Measurements from ENCODE around the gene PRUNE2. TPM values are rescaled to one million over a fixed set of nuclear protein-coding genes. Genes with fewer than 3 reads are reported as not detected.

Gene PRUNE2
- total RNA-seq, 2 experiments from 2014 or later, result not detected

DNA sequence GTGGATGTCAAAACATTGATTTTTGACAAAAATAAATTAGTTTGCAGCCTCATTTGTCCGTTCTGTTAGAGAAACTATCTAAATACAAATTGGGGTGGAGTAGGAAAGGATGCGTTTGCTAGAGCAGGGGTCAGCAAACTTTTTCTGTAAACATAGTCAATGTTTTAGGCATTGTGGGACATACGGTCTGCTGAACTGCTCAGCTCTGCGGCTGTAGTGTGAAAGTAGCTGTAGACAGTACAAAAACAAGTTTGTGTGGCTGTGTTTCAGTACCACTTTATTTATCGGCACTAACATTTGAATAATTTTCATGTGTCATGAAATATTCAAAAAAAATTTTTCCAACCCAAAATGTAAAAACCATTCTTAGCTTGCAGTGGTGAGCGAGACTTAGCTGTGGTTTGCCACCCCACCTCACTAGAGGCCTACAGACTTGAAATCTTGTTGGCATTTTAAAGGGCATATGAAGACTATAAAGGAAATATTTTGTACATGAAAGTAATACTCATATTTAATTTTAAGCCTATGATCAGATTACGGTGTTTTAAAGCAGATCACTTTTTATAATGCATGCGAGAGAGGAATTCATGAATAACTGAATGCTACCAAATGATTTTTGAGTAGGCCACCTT, 292.6 kb downstream of the PRUNE2 start:
- no peaks in the 10 kb centered on the region for H3K36me3 Mint-ChIP-seq (ENCODE audit: low read depth)
- Histone ChIP-seq H3K4me1 (ENCODE audit: insufficient read depth, low read length) (peaks cover 3% of the 10 kb centered on the region), H3K27me3 (ENCODE audit: control insufficient read depth in 1 of 2, insufficient read depth in 2 of 2, low read length in 2 of 2) (peaks cover 0 to 2% of the 10 kb centered on the region in 2 experiments), H3K9me3 (ENCODE audit: control insufficient read depth in 1 of 2, insufficient read depth in 1 of 2, low read length in 2 of 2) (no peaks in the 10 kb centered on the region), H3K27ac (ENCODE audit: low read depth in 1 of 2, low read length in 2 of 2) (no peak overlapping the region), H3K36me3 (ENCODE audit: insufficient read depth, low read length) (no peaks in the 10 kb centered on the region), H3K4me3 (ENCODE audit: low read length) (no peak overlapping the region)
- H3K4me3 Mint-ChIP-seq, result no peak overlapping the region
- H3K4me1 Mint-ChIP-seq (ENCODE audit: low read depth), result no peaks in the 10 kb centered on the region
- peaks cover 11% of the 10 kb centered on the region for H3K27me3 Mint-ChIP-seq
- ChIA-PET POLR2A (no interaction called here), CTCF (interaction anchor here (1.0 kb wide), 1 partner anchor 115 kb away, joined by 3 read pairs; no protein-coding TSS in a partner anchor)
- no peak overlapping the region for H3K27ac Mint-ChIP-seq
- no peak for DNase-seq
- no peak for ATAC-seq (ENCODE audit: poor library complexity)
- intact Hi-C loops (cut with DNase I, micrococcal nuclease), result no loop called here
- no peaks in the 10 kb centered on the region for H3K9me3 Mint-ChIP-seq
- TF ChIP-seq, protein P1, sequence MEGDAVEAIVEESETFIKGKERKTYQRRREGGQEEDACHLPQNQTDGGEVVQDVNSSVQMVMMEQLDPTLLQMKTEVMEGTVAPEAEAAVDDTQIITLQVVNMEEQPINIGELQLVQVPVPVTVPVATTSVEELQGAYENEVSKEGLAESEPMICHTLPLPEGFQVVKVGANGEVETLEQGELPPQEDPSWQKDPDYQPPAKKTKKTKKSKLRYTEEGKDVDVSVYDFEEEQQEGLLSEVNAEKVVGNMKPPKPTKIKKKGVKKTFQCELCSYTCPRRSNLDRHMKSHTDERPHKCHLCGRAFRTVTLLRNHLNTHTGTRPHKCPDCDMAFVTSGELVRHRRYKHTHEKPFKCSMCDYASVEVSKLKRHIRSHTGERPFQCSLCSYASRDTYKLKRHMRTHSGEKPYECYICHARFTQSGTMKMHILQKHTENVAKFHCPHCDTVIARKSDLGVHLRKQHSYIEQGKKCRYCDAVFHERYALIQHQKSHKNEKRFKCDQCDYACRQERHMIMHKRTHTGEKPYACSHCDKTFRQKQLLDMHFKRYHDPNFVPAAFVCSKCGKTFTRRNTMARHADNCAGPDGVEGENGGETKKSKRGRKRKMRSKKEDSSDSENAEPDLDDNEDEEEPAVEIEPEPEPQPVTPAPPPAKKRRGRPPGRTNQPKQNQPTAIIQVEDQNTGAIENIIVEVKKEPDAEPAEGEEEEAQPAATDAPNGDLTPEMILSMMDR (IDR thresholded peaks at IDR 0.05), result no peak

DNA sequence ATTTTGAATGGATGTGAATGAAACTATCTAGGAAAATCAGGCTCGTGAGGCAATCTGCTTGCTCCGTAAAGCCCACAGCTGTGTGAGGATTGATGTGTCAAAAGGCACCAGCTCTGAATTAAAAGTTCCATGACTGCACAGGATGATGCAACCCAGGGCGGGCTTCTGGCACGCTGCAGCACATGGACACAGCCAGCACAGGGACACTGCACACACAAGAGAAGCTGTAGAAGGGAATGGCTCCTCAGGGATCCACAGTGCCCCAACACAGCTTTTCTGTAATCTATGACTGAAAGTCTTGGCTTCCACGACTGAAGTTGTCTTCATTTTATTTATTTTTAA, 295.9 kb downstream of the PRUNE2 start:
- Mint-ChIP-seq H3K4me3 (no peak overlapping the region), H3K9me3 (no peaks in the 10 kb centered on the region), H3K27me3 (peaks cover 6% of the 10 kb centered on the region), H3K36me3 (ENCODE audit: low read depth) (no peaks in the 10 kb centered on the region), H3K4me1 (ENCODE audit: low read depth) (no peaks in the 10 kb centered on the region), H3K27ac (no peak overlapping the region)
- DNase-seq (peak in 2 of 14 experiments; percentile 31 to 38), ATAC-seq (ENCODE audit: poor library complexity) (no peak)
- TF ChIP-seq, protein P1 (IDR thresholded peaks at IDR 0.05), result no peak
- Histone ChIP-seq H3K9me3 (ENCODE audit: control insufficient read depth in 1 of 2, insufficient read depth in 1 of 2, low read length in 2 of 2) (no peaks in the 10 kb centered on the region), H3K36me3 (ENCODE audit: insufficient read depth, low read length) (no peaks in the 10 kb centered on the region), H3K27ac (ENCODE audit: low read depth in 1 of 2, low read length in 2 of 2) (no peak overlapping the region), H3K4me3 (ENCODE audit: low read length) (no peak overlapping the region), H3K4me1 (ENCODE audit: insufficient read depth, low read length) (no peaks in the 10 kb centered on the region), H3K27me3 (ENCODE audit: control insufficient read depth in 1 of 2, insufficient read depth in 2 of 2, low read length in 2 of 2) (no peaks in the 10 kb centered on the region)
- ChIA-PET POLR2A (no interaction called here), CTCF (no interaction called here)
- intact Hi-C loops (cut with DNase I, micrococcal nuclease), result no loop called here

DNA sequence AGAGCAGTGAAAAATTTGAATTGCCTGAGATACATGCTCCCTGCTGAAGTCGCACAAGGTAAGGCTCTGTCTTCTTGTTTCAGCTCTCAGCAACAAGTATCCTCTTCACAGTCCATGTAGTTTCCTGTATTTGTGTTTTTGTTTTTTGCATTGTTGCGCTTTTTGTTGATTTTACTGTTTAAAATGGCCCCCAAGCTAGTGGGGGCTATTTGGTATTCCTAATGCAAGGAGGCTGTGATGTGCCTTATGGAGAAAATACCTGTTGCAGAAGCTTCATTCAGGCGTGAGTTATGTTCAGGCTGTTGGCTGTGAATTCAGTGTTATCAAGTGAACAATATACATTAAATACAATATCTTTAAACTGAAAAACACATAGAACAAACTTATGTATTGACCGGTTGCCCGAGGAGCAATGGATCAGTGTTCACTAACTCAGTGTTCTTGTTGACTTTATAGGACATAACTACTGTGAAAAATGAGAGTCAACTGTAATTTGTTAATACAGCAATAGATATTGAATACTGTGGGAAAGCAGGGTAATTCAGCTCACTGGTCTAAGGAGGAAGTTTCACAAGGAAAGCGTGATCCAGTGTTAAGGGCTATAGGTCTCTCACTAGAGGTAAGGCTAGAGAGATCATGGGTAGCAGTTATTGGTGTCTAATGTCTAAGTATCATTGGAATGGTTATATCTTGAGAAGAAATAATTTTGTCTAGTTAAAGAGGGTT, 296.5 kb downstream of the PRUNE2 start:
- Histone ChIP-seq H3K4me1 (ENCODE audit: insufficient read depth, low read length) (no peaks in the 10 kb centered on the region), H3K9me3 (ENCODE audit: control insufficient read depth in 1 of 2, insufficient read depth in 1 of 2, low read length in 2 of 2) (no peaks in the 10 kb centered on the region), H3K4me3 (ENCODE audit: low read length) (no peak overlapping the region), H3K27ac (ENCODE audit: low read depth in 1 of 2, low read length in 2 of 2) (no peak overlapping the region), H3K36me3 (ENCODE audit: insufficient read depth, low read length) (no peaks in the 10 kb centered on the region), H3K27me3 (ENCODE audit: control insufficient read depth in 1 of 2, insufficient read depth in 2 of 2, low read length in 2 of 2) (no peaks in the 10 kb centered on the region)
- POLR2A ChIA-PET, result no interaction called here
- no peak overlapping the region for H3K4me3 Mint-ChIP-seq
- no peaks in the 10 kb centered on the region for H3K9me3 Mint-ChIP-seq
- no peak overlapping the region for H3K27ac Mint-ChIP-seq
- ATAC-seq (ENCODE audit: poor library complexity) (no peak), DNase-seq (no peak)
- intact Hi-C loops (cut with DNase I, micrococcal nuclease), result no loop called here
- CTCF ChIA-PET, result no interaction called here
- no peaks in the 10 kb centered on the region for H3K36me3 Mint-ChIP-seq (ENCODE audit: low read depth)
- peaks cover 6% of the 10 kb centered on the region for H3K27me3 Mint-ChIP-seq
- no peaks in the 10 kb centered on the region for H3K4me1 Mint-ChIP-seq (ENCODE audit: low read depth)
- TF ChIP-seq, protein P1 (IDR thresholded peaks at IDR 0.05), result no peak
